HG02973 (cell line): ENCODE results near the gene NDC80.

Source experiments
- ATAC-seq: cut with Tn5 transposase; IDR thresholded peaks from one replicate; pipeline ENCODE4 v1.9.1; 2021; ENCODE audit warnings: moderate library complexity; ENCODE audit not compliant: unreplicated experiment

The NDC80 gene

GRCh38 chr18:2557536-2557935 is 13.8 kb upstream of the NDC80 start:
- ATAC-seq: no peak

GRCh38 chr18:2559249-2559648 is 12.1 kb upstream of the NDC80 start:
- no peak for ATAC-seq

GRCh38 chr18:2564373-2564772 is 7.0 kb upstream of the NDC80 start:
- ATAC-seq: no peak

DNA sequence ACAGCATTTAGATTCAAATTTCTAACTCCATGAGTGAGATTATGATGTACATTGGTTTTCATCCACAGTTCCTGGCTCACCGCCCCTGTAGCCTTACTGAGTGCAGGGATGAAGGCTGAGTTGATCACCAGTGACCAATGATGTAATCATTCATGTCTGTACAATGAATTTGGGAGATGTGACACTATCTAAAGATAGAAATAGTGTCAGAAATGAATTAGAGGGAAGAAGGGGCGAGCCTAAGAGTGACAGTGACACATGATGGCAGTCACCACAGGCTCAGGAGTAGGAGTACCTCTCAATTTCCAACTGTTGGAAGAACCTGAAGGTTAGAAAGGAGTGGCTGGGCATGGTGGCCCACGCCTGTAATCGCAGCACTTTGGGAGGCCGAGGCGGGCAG is 3.2 kb upstream of the NDC80 start:
- no peak for ATAC-seq

GRCh38 chr18:2568605-2569004 is 2.8 kb upstream of the NDC80 start:
- no peak for ATAC-seq

DNA sequence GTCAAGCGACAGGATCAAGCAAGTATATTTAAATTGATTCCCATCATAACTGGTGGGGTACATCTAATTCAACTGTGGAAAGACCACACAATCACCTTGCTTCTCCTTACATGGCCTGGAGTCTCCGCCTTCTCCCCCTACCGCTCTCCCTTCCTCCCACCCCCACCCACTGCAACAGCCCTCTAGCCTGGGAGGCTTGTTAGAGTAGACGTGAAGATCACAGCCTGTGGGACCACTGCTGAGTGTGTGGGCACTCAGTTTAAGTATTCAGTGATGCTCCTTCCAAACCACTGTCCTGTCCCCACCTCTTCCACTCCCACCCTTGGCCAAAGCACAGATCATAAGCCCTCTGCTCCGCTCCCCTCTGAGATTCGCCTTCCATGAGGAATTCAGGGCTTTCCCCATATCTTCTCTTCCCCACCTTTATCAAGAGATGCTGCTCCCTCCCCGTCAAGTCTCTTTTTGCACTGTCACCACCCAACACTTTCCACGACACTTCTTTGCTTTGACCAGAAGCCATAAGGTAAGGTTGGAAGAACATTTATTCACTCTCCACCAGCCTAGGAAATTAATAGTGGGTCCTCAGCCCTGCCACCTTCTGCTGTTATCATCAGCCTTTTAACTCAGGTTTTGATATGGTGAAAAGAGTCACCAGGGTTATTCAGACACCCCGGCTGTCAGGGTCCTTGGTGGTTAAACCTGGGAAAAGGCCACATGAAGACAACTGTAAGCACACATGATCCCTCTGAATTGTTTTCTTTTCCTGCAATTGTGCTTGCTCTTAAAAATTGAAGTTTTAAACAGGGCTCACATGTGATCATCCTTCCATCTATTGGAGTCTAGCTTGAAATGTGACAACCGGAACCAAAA is 1.8 kb upstream of the NDC80 start:
- ATAC-seq: no peak

- ATAC-seq: peak; percentile 30
Measured at GRCh38 chr18:2570772-2571199, 571 bp upstream of the NDC80 start.

- no peak for ATAC-seq
Measured at GRCh38 chr18:2572171-2572569, 813 bp downstream of the NDC80 start.

- no peak for ATAC-seq
Measured at GRCh38 chr18:2572892-2573291, 1.5 kb downstream of the NDC80 start.

- ATAC-seq: no peak
Measured at GRCh38 chr18:2573408-2573807, 2.1 kb downstream of the NDC80 start.

GRCh38 chr18:2587788-2588187 is 16.4 kb downstream of the NDC80 start:
- no peak for ATAC-seq

DNA sequence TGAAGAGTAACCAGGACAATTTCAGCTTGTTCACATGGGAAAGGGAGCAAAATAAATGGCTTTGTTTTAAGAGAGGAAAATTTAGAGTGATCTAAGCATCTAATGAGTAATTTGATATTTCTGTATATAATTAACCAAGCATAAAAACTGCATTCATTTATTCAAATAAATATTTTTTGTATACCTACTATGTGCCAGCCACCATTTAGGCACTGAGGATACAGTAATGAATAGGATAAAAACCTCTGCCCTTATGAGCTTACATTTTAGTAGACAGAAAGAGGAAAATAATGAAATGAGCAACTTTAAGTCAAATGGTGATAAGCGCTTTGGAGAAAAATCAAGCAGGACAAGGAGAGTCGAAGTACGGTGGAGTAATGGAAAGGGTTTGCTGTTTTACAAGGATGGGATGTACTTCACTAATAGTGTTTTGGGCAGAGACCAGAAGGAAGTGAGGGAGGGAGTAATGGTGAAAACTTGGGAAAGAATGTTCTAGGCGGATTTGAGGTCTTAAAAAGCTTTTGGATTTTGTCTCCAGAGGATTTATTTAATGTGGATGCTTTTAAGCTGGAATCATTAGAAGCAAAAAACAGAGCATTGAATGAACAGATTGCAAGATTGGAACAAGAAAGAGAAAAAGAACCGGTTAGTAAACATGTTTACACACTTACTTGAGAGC is 17.4 kb downstream of the NDC80 start:
- no peak for ATAC-seq

GRCh38 chr18:2589345-2590068 is 18.1 kb downstream of the NDC80 start:
- no peak for ATAC-seq

GRCh38 chr18:2590303-2590702 is 18.9 kb downstream of the NDC80 start:
- no peak for ATAC-seq

DNA sequence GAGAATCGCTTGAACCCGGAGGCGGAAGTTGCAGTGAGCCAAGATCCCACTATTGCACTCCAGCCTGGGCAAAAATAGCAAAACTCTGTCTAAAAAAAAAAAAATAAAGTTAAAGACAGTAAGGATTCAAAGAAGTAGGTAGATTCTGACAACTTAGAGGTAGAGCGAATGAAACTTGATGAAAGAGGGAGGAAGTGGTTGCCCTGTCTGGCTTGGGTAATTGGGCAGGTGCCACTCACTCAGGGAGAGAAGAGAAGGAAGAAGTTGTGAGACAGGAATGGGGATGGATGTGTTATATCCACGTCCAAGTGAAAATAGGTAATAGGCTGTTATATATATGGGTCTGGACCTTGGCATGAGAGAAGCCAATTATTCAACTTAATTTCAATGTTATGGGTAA is 26.3 kb downstream of the NDC80 start:
- no peak for ATAC-seq

DNA sequence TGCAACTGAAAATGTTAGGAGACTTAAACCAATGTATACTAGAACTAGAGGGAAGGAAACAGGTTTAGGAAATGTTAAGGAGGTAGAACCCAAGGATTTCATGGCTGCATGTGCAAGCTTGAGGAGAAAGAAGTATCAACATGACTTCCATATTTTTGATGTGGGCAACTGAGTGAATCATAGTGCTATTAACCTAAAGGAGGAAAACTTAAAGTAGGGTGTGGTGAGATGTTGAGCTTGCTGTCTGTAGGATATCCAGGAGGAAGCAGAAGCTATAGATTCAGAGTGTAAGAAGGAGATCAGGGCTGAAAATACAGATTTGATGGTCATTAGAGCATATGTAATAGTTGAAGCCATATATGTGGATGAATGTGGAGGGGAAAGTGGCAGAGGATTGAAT is 31.5 kb downstream of the NDC80 start:
- ATAC-seq: no peak

DNA sequence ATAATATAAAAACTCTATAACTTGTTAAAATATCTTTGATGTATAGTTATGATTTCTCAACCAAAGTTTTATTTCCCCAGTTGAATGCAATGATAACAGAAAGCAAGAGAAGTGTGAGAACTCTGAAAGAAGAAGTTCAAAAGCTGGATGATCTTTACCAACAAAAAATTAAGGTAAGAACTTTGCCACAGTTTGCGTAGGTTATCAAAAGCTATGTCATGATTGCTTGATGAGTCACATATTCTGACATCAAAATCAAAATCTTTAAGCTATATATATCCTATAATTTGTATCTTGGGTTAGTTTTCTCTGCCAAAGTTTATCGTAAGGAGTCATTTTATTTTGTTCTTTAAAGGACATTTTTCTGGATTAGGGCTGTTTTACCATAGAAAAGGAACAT is 35.0 kb downstream of the NDC80 start:
- no peak for ATAC-seq

GRCh38 chr18:2609604-2610003 is 38.2 kb downstream of the NDC80 start:
- ATAC-seq: no peak

- no peak for ATAC-seq
Measured at GRCh38 chr18:2610549-2610948, 39.2 kb downstream of the NDC80 start.

- ATAC-seq: no peak
Measured at GRCh38 chr18:2612996-2613395, 41.6 kb downstream of the NDC80 start.

DNA sequence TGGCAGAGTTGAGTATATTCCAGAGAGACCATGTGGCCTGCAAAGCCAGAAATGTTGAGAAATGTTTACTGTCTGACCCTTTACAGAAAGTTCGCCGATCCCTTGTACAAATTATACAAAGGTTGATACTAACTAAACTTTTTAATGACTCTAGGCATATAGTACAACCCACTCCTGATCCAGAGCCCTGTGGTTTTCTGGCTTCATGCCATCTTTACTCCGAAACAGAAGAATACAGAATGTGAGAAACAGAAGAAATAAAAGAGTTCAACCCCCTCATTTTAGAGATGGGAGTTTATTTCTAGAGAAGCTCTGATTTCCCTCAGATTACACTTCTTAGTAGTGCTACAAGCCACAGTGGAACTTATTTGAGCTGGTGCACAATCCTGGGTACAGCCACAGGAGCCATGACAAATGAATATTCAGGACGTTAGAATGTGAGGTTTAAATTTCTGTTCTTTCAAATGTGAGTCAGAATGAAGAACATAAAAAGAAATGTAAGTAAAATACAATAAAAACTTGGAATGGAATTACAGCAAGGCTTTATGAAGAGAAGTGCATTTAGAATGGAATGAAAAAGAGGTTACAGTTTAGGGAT is 46.1 kb downstream of the NDC80 start:
- ATAC-seq: no peak
